Stimulated activated effector memory CD8-positive, alpha-beta T cell treated with anti-CD3 and anti-CD28 coated beads, Interleukin-12 subunit alpha, Interleukin-12 subunit beta, amount 100 ng/mL, for 72 hours (primary cell): ENCODE results near the gene ERN2.
A peak's percentile ranks its signal among the peaks of the same experiment; 100 is the strongest.

Experiments
- ATAC-seq: fragments of 150-1000 bp; cut with Tn5 transposase; 2 replicates; pipeline ENCODE4 v1.10.0; 2021
- DNase-seq, 2 donors: peaks; one replicate each; pipeline ENCODE4 v3.0.0; 2021 to 2022; ENCODE audit warnings: low spot score in 2 of 2
- H3K27ac Mint-ChIP-seq: one replicate; pipeline ENCODE4 v1.8.0; 2022; ENCODE audit warnings: mild to moderate bottlenecking, mixed read lengths
- H3K36me3 Mint-ChIP-seq: one replicate; pipeline ENCODE4 v1.8.0; 2022; ENCODE audit warnings: mild to moderate bottlenecking, mixed read lengths
- H3K4me1 Mint-ChIP-seq: one replicate; pipeline ENCODE4 v1.8.0; 2022; ENCODE audit warnings: mixed read lengths
- H3K4me3 Mint-ChIP-seq: one replicate; pipeline ENCODE4 v1.8.0; 2022; ENCODE audit warnings: mild to moderate bottlenecking, mixed read lengths
- H3K9me3 Mint-ChIP-seq: one replicate; pipeline ENCODE4 v1.8.0; 2022; ENCODE audit warnings: mixed read lengths

Gene ERN2

DNA sequence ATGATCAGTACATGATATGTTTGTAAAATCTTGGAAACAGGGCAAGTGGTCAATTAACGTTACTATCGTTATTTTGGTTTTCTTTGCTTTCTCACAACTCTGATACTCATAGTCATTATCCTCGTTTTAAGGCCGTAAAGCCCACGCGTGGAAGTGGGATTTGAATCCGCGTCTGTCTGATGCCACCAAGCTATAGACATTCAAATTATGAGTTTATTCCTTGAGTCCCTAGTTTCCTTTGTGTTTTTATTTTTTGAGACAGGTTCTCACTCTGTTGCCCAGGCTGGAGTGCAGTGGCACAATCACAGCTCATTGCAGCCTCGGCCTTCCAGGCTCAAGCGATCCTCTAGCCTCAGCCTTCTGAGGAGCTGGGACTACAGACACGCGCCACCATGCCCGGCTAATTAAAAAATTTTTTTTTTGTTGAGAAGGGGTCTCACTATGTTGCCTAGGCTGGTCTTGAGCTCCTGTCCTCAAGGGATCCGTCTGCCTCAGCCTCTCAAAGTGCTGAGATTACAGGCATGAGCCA, 70.7 kb downstream of the ERN2 start:
- H3K9me3 Mint-ChIP-seq: no peaks in the 10 kb centered on the region
- H3K27ac Mint-ChIP-seq: peak overlapping the region; percentile 97
- DNase-seq (no peak), ATAC-seq (no peak)
- peaks cover 79% of the 10 kb centered on the region for H3K36me3 Mint-ChIP-seq
- peaks cover 35% of the 10 kb centered on the region for H3K4me1 Mint-ChIP-seq
- H3K4me3 Mint-ChIP-seq: peak overlapping the region; percentile 95

DNA sequence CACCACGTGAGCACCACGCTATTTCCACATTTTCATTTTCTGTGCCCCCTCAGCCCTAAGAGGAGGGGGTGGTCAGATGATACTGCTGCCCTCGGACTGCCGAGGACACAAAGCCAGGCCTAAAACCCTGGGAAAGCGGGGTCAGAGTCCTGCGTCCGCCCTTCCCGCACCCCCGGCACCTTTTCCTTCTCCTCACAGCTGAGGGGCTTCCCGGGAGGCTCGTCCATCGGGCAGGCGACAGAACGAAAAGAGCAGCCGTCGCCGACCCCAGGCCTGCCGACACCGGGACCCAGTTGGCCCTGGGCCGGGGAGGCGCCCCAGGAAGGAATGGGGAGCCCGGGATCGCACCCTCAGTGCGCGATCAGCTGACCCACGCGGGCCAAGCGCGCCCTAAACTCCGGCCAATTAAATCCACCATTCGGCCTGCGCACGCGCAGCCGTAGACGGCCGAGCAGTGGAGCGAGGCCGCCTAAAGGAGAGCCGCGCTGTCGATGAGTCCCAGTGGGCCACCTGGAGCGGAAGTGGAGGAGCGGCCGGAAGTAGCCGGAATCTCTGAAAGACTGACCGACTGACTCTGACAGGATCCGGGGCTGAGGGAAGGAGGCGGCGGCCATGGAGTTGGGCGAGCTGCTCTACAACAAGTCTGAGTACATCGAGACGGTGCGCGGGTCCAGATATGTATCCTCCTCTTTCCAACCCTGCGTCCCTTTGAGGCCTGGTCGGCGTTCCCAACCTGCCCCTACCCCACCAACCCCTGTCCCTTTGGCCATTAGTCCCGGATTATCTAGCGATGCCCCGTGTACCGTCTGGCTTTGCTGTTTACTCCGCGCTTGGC, 71.9 kb downstream of the ERN2 start, which contains the start of the genes DCTN5 and PALB2:
Gene DCTN5 (plus strand): TSS at position 536 of the 835 bp plus-strand sequence. CDS start 77 bp downstream, at position 613.
Gene PALB2 (minus strand): TSS at position 380 of the 835 bp plus-strand sequence. CDS start 153 bp downstream, at position 227.
- peaks cover 27% of the 10 kb centered on the region for H3K4me1 Mint-ChIP-seq
- peaks cover 78% of the 10 kb centered on the region for H3K36me3 Mint-ChIP-seq
- peak within 1 kb of the TSS; percentile 97 for H3K27ac Mint-ChIP-seq
- H3K4me3 Mint-ChIP-seq: peak within 1 kb of the TSS; percentile 95
- ATAC-seq (peak; percentile 99), DNase-seq (peak; percentile 70 to 91)
- no peaks in the 10 kb centered on the region for H3K9me3 Mint-ChIP-seq

DNA sequence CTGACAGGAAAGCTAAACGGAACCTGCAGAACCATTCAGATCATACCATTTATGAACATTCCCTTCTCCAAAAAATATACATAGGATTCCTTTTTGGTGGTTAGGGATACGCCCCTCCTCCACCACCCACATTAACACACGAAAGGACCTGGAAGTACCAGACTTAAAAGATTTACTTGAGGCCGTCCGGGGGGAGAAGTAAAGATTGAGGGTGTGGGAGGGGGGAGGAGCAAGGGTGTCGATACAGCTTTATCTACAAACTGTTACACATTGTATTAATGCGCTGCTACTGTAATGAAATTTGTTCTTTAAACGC, 72.4 kb downstream of the ERN2 start:
- H3K9me3 Mint-ChIP-seq: no peaks in the 10 kb centered on the region
- H3K36me3 Mint-ChIP-seq: peaks cover 78% of the 10 kb centered on the region
- H3K27ac Mint-ChIP-seq: peak overlapping the region; percentile 97
- ATAC-seq (peak; percentile 9), DNase-seq (no peak)
- peak overlapping the region; percentile 95 for H3K4me3 Mint-ChIP-seq
- H3K4me1 Mint-ChIP-seq: peaks cover 21% of the 10 kb centered on the region
